ENCODE measurements around the gene CROCC. TPM values are rescaled to one million over a fixed set of nuclear protein-coding genes. Genes with fewer than 3 reads are reported as not detected.

Gene CROCC
- total and polyA plus RNA-seq, 9 of the 15 experiments (the other 6 are each of a cell fraction or from before 2014, with no cell fraction given) = 0.17 to 15.4 (median 7.6) TPM

DNA sequence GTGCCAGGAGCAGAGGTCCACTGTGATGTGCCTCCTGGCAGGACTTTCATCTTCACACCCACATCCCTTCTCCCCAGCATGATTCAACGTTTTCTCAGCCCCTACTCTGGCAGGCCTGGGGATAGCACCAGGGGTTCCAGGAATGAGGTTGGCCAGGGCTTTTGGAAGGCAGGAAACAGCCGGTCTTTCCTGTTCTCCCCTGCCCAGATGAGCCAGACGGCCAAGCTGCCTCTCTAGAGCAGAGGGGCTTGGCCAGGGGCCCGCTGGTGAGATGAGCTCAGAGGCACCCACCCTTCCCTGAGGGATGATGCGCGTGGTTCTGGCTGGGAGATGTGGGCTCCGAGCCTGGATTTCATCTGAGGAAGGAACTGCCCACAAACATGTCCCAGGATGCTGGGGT, 63.0 kb downstream of the CROCC start:
- FAIRE-seq = no peak
- intact Hi-C loops (cut with micrococcal nuclease) = no loop called here
- no peak for ATAC-seq
- no TSS peak for BruUV-seq (replicated peaks)
- ChIA-PET CTCF (ENCODE audit: low intra/inter-chr PET ratio) (no interaction called here), POLR2A (interaction anchor here (0.7 to 2.3 kb wide), 2 partner anchors 9 to 79 kb away, joined by 3 to 8 read pairs; no protein-coding TSS in a partner anchor)
- 33% methylated on average over 6 of the region's 7 CpGs for WGBS (ENCODE audit: insufficient coverage, low coverage, missing lambda C conversion rate)
- in situ Hi-C loops (cut with MboI) = no loop called here
- H3K9me1 ChIP-seq (ENCODE audit: control insufficient read depth, insufficient read depth, low read length) = peaks cover 4% of the 10 kb centered on the region
- peaks cover 0 to 23% of the 10 kb centered on the region in 2 experiments; a peak in 2 of 5 replicates for H3K4me1 ChIP-seq (replicated peaks in 1 of 2; ENCODE audit: control insufficient read depth in 2 of 2, insufficient read depth in 2 of 2, low read length in 2 of 2)
- DNase-seq (ENCODE audit: extremely low read depth in 1 of 4, low spot score in 3 of 4) = no peak
- 0 out of 4 replicates have a peak overlapping the region, but pooled peaks of 1 of the 2 experiments have one; percentile 48 for H3K9ac ChIP-seq (ENCODE audit: insufficient read depth in 1 of 2, low read depth in 2 of 2, low read length in 2 of 2)
- no peak overlapping the region for H3K4me2 ChIP-seq (ENCODE audit: insufficient read depth, low read length)
- no peak overlapping the region for H3K27ac ChIP-seq (ENCODE audit: extremely low read depth, low read depth, low read length)
- H3K4me3 ChIP-seq = no peak overlapping the region
- peaks cover 5% of the 10 kb centered on the region for H4K20me1 ChIP-seq (replicated peaks; ENCODE audit: control insufficient read depth, insufficient read depth, low read length)
- H3K36me3 ChIP-seq (ENCODE audit: control insufficient read depth, insufficient read depth, low read length) = peaks cover 13% of the 10 kb centered on the region; the same call in 1 of the 3 replicates
- H3K79me2 ChIP-seq (ENCODE audit: control insufficient read depth, insufficient read depth, low read length) = no peaks in the 10 kb centered on the region
- no peaks in the 10 kb centered on the region for H3K9me3 ChIP-seq (replicated peaks; ENCODE audit: control insufficient read depth, insufficient read depth, low read depth, low read length)
- H3K27me3 ChIP-seq (ENCODE audit: control insufficient read depth in 2 of 2, insufficient read depth in 2 of 2, low read length in 2 of 2) = peaks cover 12 to 15% of the 10 kb centered on the region in 2 experiments; a peak in 3 of 5 replicates
- H2AFZ ChIP-seq (ENCODE audit: low read depth, low read length) = no peak overlapping the region
- TF ChIP-seq ELK1 (CRISPR knock-in tag; IDR thresholded peaks at IDR 0.05) = no peak
- no peak for TF ChIP-seq ZNF431 (CRISPR knock-in tag; IDR thresholded peaks at IDR 0.05)
- TF ChIP-seq, protein P1, sequence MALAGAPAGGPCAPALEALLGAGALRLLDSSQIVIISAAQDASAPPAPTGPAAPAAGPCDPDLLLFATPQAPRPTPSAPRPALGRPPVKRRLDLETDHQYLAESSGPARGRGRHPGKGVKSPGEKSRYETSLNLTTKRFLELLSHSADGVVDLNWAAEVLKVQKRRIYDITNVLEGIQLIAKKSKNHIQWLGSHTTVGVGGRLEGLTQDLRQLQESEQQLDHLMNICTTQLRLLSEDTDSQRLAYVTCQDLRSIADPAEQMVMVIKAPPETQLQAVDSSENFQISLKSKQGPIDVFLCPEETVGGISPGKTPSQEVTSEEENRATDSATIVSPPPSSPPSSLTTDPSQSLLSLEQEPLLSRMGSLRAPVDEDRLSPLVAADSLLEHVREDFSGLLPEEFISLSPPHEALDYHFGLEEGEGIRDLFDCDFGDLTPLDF (CRISPR knock-in tag; IDR thresholded peaks at IDR 0.05) = no peak
- no peak for TF ChIP-seq RCOR1 (IDR thresholded peaks at IDR 0.05; ENCODE audit: borderline replicate concordance in 1 of 2, low read depth in 2 of 2, low read length in 2 of 2)
- TF ChIP-seq ASH1L (IDR thresholded peaks at IDR 0.05; ENCODE audit: borderline replicate concordance, low read depth, partially characterized antibody) = no peak
- no peak for TF ChIP-seq AFF1 (IDR thresholded peaks at IDR 0.05; ENCODE audit: low read depth in 1 of 2, partially characterized antibody in 2 of 2)
- no peak for TF ChIP-seq THAP12 (CRISPR knock-in tag; IDR thresholded peaks at IDR 0.05)
- TF ChIP-seq U2AF2 (optimal IDR thresholded peaks at IDR 0.05; ENCODE audit: low read depth, low read length) = no peak
- TF ChIP-seq, protein P2, sequence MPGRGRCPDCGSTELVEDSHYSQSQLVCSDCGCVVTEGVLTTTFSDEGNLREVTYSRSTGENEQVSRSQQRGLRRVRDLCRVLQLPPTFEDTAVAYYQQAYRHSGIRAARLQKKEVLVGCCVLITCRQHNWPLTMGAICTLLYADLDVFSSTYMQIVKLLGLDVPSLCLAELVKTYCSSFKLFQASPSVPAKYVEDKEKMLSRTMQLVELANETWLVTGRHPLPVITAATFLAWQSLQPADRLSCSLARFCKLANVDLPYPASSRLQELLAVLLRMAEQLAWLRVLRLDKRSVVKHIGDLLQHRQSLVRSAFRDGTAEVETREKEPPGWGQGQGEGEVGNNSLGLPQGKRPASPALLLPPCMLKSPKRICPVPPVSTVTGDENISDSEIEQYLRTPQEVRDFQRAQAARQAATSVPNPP (IDR thresholded peaks at IDR 0.05; ENCODE audit: borderline replicate concordance, insufficient read depth, insufficient read length) = no peak
- no peak for TF ChIP-seq ZNF696 (CRISPR knock-in tag; conservative IDR thresholded peaks at IDR 0.05)
- TF ChIP-seq CC2D1A (IDR thresholded peaks at IDR 0.05) = no peak
